DND-41 (cell line): Measurements from ENCODE around the gene ERICH2.

Experiments used
- ATAC-seq: fragments of 200-7000 bp; cut with Tn5 transposase; 3 replicates; pipeline ENCODE4 v1.9.1; 2021; ENCODE audit warnings: low read depth; ENCODE audit not compliant: insufficient read depth
- DNase-seq: peaks from one replicate; pipeline ENCODE4 v3.0.0-alpha.2; 2020
- H2AFZ ChIP-seq: 2 replicates; pipeline ENCODE4 v1.6.0; 2012; ENCODE audit warnings: low read depth, low read length
- H3K27ac ChIP-seq: 2 replicates; pipeline ENCODE4 v1.5.1; 2012; ENCODE audit warnings: low read length, inconsistent platforms
- H3K27me3 ChIP-seq: fragments of 200-600 bp; sonication (generic); 2 replicates; pipeline ENCODE4 v1.6.0; 2012; ENCODE audit warnings: low read length, mild to moderate bottlenecking, inconsistent platforms; ENCODE audit not compliant: insufficient read depth, poor library complexity
- H3K36me3 ChIP-seq: 2 replicates; pipeline ENCODE4 v1.5.1; 2012; ENCODE audit warnings: low read length, inconsistent platforms; ENCODE audit not compliant: insufficient read depth
- H3K4me1 ChIP-seq: 2 replicates; pipeline ENCODE4 v1.5.1; 2012; ENCODE audit warnings: mild to moderate bottlenecking, low read length; ENCODE audit not compliant: insufficient read depth
- H3K4me2 ChIP-seq: 2 replicates; pipeline ENCODE4 v1.6.0; 2012; ENCODE audit warnings: mild to moderate bottlenecking, moderate library complexity, low read length, inconsistent platforms; ENCODE audit not compliant: insufficient read depth
- H3K4me3 ChIP-seq, 2 experiments: fragments of 200-600 bp in 1 of 2; shearing (Covaris generic) in 1 of 2; 2 replicates each; pipeline ENCODE4 v1.5.1; 2012 to 2016; ENCODE audit warnings: inconsistent platforms in 2 of 2, low read length in 2 of 2, mild to moderate bottlenecking in 2 of 2, low read depth in 1 of 2, moderate library complexity in 1 of 2
- H3K79me2 ChIP-seq: 2 replicates; pipeline ENCODE4 v1.6.0; 2012; ENCODE audit warnings: low read length, inconsistent platforms; ENCODE audit not compliant: insufficient read depth
- H3K9ac ChIP-seq: 2 replicates; pipeline ENCODE4 v1.6.0; 2012; ENCODE audit warnings: low read depth, mild to moderate bottlenecking, inconsistent platforms, low read length, moderate library complexity
- H3K9me3 ChIP-seq: 2 replicates; pipeline ENCODE4 v1.5.1; 2012; ENCODE audit warnings: low read length, moderate library complexity, mild to moderate bottlenecking, inconsistent platforms; ENCODE audit not compliant: insufficient read depth, severe bottlenecking
- H4K20me1 ChIP-seq: 2 replicates; pipeline ENCODE4 v1.6.0; 2012; ENCODE audit warnings: low read length; ENCODE audit not compliant: insufficient read depth
- EZH2 ChIP-seq: IDR thresholded peaks from 3 replicates; pipeline ENCODE4 v1.6.1; 2012; ENCODE audit warnings: borderline replicate concordance, low read depth, mild to moderate bottlenecking, moderate library complexity, low read length, inconsistent platforms; ENCODE audit not compliant: severe bottlenecking
- TF ChIP-seq, protein P1 (sequence below): IDR thresholded peaks from 2 replicates; pipeline ENCODE4 v1.5.1; 2012; ENCODE audit warnings: borderline replicate concordance, low read length, moderate library complexity, mild to moderate bottlenecking; ENCODE audit not compliant: poor library complexity, severe bottlenecking; ENCODE audit errors: extremely low read depth

Gene ERICH2

DNA sequence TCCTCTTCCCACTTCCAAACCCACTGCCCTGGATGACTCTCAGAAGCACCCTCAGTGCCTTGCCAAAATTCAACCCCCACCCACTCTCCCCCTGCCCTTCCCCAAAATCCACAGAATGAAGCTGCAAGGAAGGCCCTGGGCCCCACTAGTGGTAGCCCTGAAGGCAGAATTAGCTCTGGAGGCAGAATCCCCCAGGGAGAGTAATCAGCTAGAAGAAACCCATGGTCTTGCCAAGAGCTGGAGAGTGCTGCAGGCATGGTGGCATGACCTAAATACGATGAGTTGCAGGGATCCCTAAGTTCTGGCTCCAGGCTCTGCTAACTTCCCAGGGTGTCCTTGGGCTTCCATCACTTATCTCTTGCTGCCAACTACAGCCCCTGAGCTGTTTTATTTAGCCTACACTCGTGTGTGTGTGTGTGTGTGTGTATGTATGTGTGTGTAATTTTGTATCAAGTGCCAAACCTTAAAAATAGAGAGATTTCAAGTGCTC lies 54.4 kb downstream of the ERICH2 start:
- Histone ChIP-seq H3K27ac (no peak overlapping the region), H3K27me3 (peaks cover 15% of the 10 kb centered on the region), H2AFZ (no peak overlapping the region), H3K4me3 (no peak overlapping the region), H3K9me3 (no peaks in the 10 kb centered on the region), H3K79me2 (no peaks in the 10 kb centered on the region), H4K20me1 (no peaks in the 10 kb centered on the region; the same call in 1 of the 2 replicates), H3K4me2 (no peak overlapping the region), H3K4me1 (no peaks in the 10 kb centered on the region), H3K36me3 (no peaks in the 10 kb centered on the region), H3K9ac (no peak overlapping the region)
- TF ChIP-seq, protein P1, sequence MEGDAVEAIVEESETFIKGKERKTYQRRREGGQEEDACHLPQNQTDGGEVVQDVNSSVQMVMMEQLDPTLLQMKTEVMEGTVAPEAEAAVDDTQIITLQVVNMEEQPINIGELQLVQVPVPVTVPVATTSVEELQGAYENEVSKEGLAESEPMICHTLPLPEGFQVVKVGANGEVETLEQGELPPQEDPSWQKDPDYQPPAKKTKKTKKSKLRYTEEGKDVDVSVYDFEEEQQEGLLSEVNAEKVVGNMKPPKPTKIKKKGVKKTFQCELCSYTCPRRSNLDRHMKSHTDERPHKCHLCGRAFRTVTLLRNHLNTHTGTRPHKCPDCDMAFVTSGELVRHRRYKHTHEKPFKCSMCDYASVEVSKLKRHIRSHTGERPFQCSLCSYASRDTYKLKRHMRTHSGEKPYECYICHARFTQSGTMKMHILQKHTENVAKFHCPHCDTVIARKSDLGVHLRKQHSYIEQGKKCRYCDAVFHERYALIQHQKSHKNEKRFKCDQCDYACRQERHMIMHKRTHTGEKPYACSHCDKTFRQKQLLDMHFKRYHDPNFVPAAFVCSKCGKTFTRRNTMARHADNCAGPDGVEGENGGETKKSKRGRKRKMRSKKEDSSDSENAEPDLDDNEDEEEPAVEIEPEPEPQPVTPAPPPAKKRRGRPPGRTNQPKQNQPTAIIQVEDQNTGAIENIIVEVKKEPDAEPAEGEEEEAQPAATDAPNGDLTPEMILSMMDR, result no peak
- TF ChIP-seq EZH2, result no peak
- ATAC-seq, result no peak
- no peak for DNase-seq

DNA sequence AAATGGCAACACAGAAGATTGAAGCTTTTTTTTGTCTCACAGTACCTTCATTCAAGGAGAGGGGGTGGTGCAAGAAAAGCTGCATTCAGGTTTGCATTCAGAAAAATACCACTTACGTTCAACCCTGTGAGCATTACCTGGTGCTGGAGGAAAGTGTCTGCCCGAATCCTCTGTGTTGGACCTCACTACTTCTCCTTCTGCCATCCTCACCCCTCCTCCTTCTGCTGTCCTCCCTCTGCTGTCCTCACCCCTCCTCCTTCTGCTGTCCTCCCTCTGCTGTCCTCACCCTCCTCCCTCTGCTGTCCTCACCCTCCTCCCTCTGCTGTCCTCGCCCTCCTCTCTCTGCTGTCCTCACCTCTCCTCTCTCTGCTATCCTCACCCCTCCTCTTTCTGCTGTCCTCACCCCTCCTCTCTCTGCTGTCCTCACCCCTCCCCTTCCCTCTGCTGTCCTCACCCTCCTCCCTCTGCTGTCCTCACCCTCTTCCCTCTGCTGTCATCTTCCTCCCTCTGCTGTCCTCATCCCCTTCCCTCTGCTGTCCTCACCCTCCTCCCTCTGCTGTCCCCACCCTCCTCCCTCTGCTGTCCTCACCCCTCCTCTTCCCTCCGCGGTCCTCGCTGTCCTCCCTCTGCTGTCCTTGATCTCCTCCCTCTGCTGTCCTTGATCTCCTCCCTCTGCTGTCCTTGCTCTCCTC lies 57.8 kb downstream of the ERICH2 start:
- DNase-seq, result no peak
- Histone ChIP-seq H3K4me1 (no peaks in the 10 kb centered on the region), H3K9ac (no peak overlapping the region), H3K27ac (no peak overlapping the region), H3K27me3 (peaks cover 15% of the 10 kb centered on the region), H3K36me3 (no peaks in the 10 kb centered on the region), H3K4me3 (no peak overlapping the region), H3K79me2 (no peaks in the 10 kb centered on the region), H3K4me2 (no peak overlapping the region), H4K20me1 (no peaks in the 10 kb centered on the region; the same call in 1 of the 2 replicates), H2AFZ (no peak overlapping the region), H3K9me3 (no peaks in the 10 kb centered on the region)
- TF ChIP-seq, protein P1, result no peak
- TF ChIP-seq EZH2, result no peak
- no peak for ATAC-seq

DNA sequence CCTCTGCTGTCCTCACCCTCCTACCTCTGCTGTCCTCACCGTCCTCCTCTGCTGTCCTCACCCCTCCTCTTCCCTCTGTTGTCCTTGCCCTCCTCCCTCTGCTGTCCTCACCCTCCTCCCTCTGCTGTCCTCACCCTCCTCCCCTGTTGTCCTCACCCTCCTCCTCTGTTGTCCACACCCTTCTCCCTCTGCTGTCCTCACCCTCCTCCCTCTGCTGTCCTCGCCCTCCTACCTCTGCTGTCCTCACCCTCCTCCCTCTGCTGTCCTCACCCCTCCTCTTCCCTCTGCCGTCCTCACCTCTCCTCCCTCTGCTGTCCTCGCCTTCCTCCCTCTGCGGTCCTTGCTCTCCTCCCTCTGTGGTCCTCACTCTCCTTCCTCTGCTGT lies 58.3 kb downstream of the ERICH2 start:
- Histone ChIP-seq H3K27ac (no peak overlapping the region), H3K4me1 (no peaks in the 10 kb centered on the region), H3K9me3 (no peaks in the 10 kb centered on the region), H3K9ac (no peak overlapping the region), H4K20me1 (no peaks in the 10 kb centered on the region; the same call in 1 of the 2 replicates), H3K27me3 (peaks cover 15% of the 10 kb centered on the region), H3K4me3 (no peak overlapping the region), H2AFZ (no peak overlapping the region), H3K79me2 (no peaks in the 10 kb centered on the region), H3K4me2 (no peak overlapping the region), H3K36me3 (no peaks in the 10 kb centered on the region)
- no peak for TF ChIP-seq EZH2
- TF ChIP-seq, protein P1, result no peak
- no peak for DNase-seq
- no peak for ATAC-seq

DNA sequence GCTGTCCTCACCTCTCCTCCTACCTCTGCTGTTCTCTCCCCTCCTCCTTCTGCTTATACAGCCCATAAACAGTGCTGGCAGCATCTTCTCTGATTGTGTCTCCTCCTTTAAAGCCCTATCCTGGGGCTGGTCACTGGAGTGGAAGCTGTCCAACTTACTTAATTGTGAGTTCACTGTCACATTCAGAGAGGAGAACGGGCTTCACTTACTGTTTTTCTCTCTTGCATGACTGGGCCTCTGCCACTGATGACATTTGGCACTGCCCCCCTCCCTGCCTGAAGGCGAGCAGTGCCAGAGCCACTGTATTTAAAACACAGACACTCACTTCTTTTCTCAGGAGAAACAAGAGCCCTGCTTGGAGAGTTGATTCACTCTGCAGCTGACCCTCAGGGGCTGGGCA lies 58.9 kb downstream of the ERICH2 start:
- Histone ChIP-seq H3K4me2 (no peak overlapping the region), H3K4me3 (no peak overlapping the region), H3K9ac (no peak overlapping the region), H3K36me3 (no peaks in the 10 kb centered on the region), H2AFZ (no peak overlapping the region), H3K9me3 (no peaks in the 10 kb centered on the region), H3K4me1 (no peaks in the 10 kb centered on the region), H3K27ac (no peak overlapping the region), H3K79me2 (no peaks in the 10 kb centered on the region), H4K20me1 (no peaks in the 10 kb centered on the region; the same call in 1 of the 2 replicates), H3K27me3 (peaks cover 16% of the 10 kb centered on the region)
- TF ChIP-seq, protein P1, result no peak
- TF ChIP-seq EZH2, result no peak
- no peak for ATAC-seq
- no peak for DNase-seq
